Cardiac muscle cell (in vitro differentiated cells and primary cell): ENCODE data around the gene NEU1. TPM values are rescaled to one million over a fixed set of nuclear protein-coding genes. Genes with fewer than 3 reads are reported as not detected.
"Not testable (repeated sequence)": the region's sequence is repeated elsewhere in the genome, so short reads cannot be mapped to it uniquely, and the experiment has no call there.

Source experiments
- DNase-seq, 2 donors: peaks; one replicate each; pipeline versions ENCODE4 v3.0.0 to v3.0.0-alpha.2; 2010 to 2017; ENCODE audit warnings: low read depth in 1 of 2, low spot score in 1 of 2
- H3K27ac ChIP-seq: fragments of 200-600 bp; sonication (generic); 2 replicates; pipeline ENCODE4 v1.5.1; 2016
- H3K27me3 ChIP-seq: fragments of 200-600 bp; sonication (generic); 2 replicates; pipeline ENCODE4 v1.6.0; 2016; ENCODE audit warnings: control low read depth
- H3K36me3 ChIP-seq: fragments of 200-600 bp; sonication (generic); 2 replicates; pipeline ENCODE4 v1.5.1; 2016; ENCODE audit warnings: control low read depth
- H3K4me1 ChIP-seq: fragments of 200-600 bp; sonication (generic); 2 replicates; pipeline ENCODE4 v1.8.1; 2017; ENCODE audit warnings: low read depth, mild to moderate bottlenecking, mixed run types
- H3K4me3 ChIP-seq: fragments of 200-600 bp; sonication (generic); 2 replicates; pipeline ENCODE4 v1.5.1; 2016; ENCODE audit warnings: mild to moderate bottlenecking
- H3K9me3 ChIP-seq: fragments of 200-600 bp; sonication (generic); 2 replicates; pipeline ENCODE4 v1.5.1; 2017; ENCODE audit warnings: low read depth, mild to moderate bottlenecking, control low read depth
- polyA plus RNA-seq: library from polyadenylated mRNA; unstranded; fragments of >200 nt; fragmentation: Nextera tagmentation; extraction: Ambion mirVana; gene quantifications from 2 replicates; pipeline ENCODE4 v1.2.1, GENCODE V29; 2016
- total RNA-seq: library from RNA; depleted of rRNA; stranded (reverse); fragments of >200 nt; gene quantifications from 2 replicates; pipeline ENCODE4 v1.2.3, GENCODE V29; 2016
- TF ChIP-seq, protein P1 (sequence below): IDR thresholded peaks from 2 replicates; pipeline ENCODE4 v1.5.1; 2012; ENCODE audit warnings: low read depth, mild to moderate bottlenecking, low read length

Gene NEU1
- total and polyA plus RNA-seq, 2 experiments from 2014 or later, result 26.6 to 27.6 TPM

- H3K9me3 ChIP-seq, result no peaks in the 10 kb centered on the region
- peaks cover 5% of the 10 kb centered on the region for H3K4me1 ChIP-seq
- no peak overlapping the region for H3K27ac ChIP-seq
- TF ChIP-seq, protein P1, sequence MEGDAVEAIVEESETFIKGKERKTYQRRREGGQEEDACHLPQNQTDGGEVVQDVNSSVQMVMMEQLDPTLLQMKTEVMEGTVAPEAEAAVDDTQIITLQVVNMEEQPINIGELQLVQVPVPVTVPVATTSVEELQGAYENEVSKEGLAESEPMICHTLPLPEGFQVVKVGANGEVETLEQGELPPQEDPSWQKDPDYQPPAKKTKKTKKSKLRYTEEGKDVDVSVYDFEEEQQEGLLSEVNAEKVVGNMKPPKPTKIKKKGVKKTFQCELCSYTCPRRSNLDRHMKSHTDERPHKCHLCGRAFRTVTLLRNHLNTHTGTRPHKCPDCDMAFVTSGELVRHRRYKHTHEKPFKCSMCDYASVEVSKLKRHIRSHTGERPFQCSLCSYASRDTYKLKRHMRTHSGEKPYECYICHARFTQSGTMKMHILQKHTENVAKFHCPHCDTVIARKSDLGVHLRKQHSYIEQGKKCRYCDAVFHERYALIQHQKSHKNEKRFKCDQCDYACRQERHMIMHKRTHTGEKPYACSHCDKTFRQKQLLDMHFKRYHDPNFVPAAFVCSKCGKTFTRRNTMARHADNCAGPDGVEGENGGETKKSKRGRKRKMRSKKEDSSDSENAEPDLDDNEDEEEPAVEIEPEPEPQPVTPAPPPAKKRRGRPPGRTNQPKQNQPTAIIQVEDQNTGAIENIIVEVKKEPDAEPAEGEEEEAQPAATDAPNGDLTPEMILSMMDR, result no peak
- no peaks in the 10 kb centered on the region for H3K27me3 ChIP-seq
- DNase-seq, result no peak
- H3K36me3 ChIP-seq, result peaks cover 9% of the 10 kb centered on the region
- H3K4me3 ChIP-seq, result no peak overlapping the region
Measured at GRCh38 chr6:31859923-31860322, 2.7 kb downstream of the NEU1 start.

- Histone ChIP-seq H3K27me3 (no peaks in the 10 kb centered on the region), H3K27ac (no peak overlapping the region), H3K36me3 (peaks cover 9% of the 10 kb centered on the region), H3K4me3 (no peak overlapping the region), H3K9me3 (no peaks in the 10 kb centered on the region), H3K4me1 (peaks cover 5% of the 10 kb centered on the region)
- no peak for DNase-seq
- TF ChIP-seq, protein P1, result no peak
Measured at GRCh38 chr6:31858707-31859106, 3.9 kb downstream of the NEU1 start.

- H3K27me3 ChIP-seq, H3K36me3 ChIP-seq, H3K9me3 ChIP-seq, H3K27ac ChIP-seq, H3K4me3 ChIP-seq, H3K4me1 ChIP-seq, DNase-seq: not testable (repeated sequence)
Measured at GRCh38 chr6:31857774-31858173, 4.8 kb downstream of the NEU1 start.

GRCh38 chr6:31851980-31852718 is 10.5 kb downstream of the NEU1 start:
- H3K9me3 ChIP-seq, H3K27ac ChIP-seq, H3K4me1 ChIP-seq, H3K4me3 ChIP-seq, DNase-seq, H3K27me3 ChIP-seq, H3K36me3 ChIP-seq: not testable (repeated sequence)

GRCh38 chr6:31851485-31851832 is 11.2 kb downstream of the NEU1 start:
- Histone ChIP-seq H3K27me3 (no peaks in the 10 kb centered on the region), H3K4me3 (no peak overlapping the region), H3K27ac (no peak overlapping the region), H3K36me3 (no peaks in the 10 kb centered on the region), H3K4me1 (no peaks in the 10 kb centered on the region), H3K9me3 (no peaks in the 10 kb centered on the region)
- TF ChIP-seq, protein P1, result no peak
- no peak for DNase-seq

- H3K27ac ChIP-seq, result no peak overlapping the region
- H3K9me3 ChIP-seq, result no peaks in the 10 kb centered on the region
- H3K4me3 ChIP-seq, result no peak overlapping the region
- no peaks in the 10 kb centered on the region for H3K27me3 ChIP-seq
- H3K4me1 ChIP-seq, result no peaks in the 10 kb centered on the region
- TF ChIP-seq, protein P1, result no peak
- no peak for DNase-seq
- no peaks in the 10 kb centered on the region for H3K36me3 ChIP-seq
Measured at GRCh38 chr6:31850765-31851484, 11.7 kb downstream of the NEU1 start.
